Stimulated activated memory B cell treated with anti-CD40 and anti-IgM and Interleukin-4, amounts not matched to agents 10 μg/mL and 1 μg/mL and 100 μg/mL, for 72 hours (primary cell): ENCODE measurements around the gene POLK.
"Not testable (repeated sequence)": the region's sequence is repeated elsewhere in the genome, so short reads cannot be mapped to it uniquely, and the experiment has no call there.

Experiments used
- ATAC-seq: fragments of 150-1000 bp; cut with Tn5 transposase; 2 replicates; pipeline ENCODE4 v1.10.0; 2021
- H3K27ac Mint-ChIP-seq: one replicate; pipeline ENCODE4 v1.8.0; 2022; ENCODE audit warnings: mild to moderate bottlenecking, mixed read lengths
- H3K27me3 Mint-ChIP-seq: one replicate; pipeline ENCODE4 v1.8.0; 2022; ENCODE audit warnings: mixed read lengths
- H3K36me3 Mint-ChIP-seq: one replicate; pipeline ENCODE4 v1.8.0; 2022; ENCODE audit warnings: mixed read lengths
- H3K4me1 Mint-ChIP-seq: one replicate; pipeline ENCODE4 v1.8.0; 2022; ENCODE audit warnings: mixed read lengths
- H3K4me3 Mint-ChIP-seq: one replicate; pipeline ENCODE4 v1.8.0; 2022; ENCODE audit warnings: mild to moderate bottlenecking, moderate library complexity, mixed read lengths
- H3K9me3 Mint-ChIP-seq: one replicate; pipeline ENCODE4 v1.8.0; 2022; ENCODE audit warnings: mixed read lengths

POLK gene

DNA sequence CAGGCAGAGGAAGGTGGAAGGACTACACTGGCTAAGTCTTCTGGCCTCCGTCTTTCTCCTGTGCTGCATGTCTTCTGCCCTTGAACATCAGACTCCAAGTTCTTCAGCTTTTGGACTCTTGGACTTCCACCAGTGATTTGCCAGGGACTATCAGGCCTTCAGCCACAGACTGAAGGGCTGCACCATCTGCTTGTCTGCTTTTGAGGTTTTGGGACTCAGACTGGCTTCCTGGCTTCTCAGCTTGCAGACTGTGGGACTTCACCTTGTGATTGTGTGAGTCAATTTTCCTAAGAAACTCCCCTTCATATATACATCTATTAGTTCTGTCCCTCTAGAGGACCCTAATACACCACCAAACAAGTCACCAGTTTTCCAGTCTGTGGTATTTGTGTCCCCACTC lies 89.9 kb downstream of the POLK start:
- Mint-ChIP-seq H3K4me3 (no peak overlapping the region), H3K36me3 (peaks cover 43% of the 10 kb centered on the region), H3K27me3 (no peaks in the 10 kb centered on the region), H3K9me3 (no peaks in the 10 kb centered on the region), H3K4me1 (peaks cover 2% of the 10 kb centered on the region), H3K27ac (no peak overlapping the region)
- ATAC-seq: no peak

DNA sequence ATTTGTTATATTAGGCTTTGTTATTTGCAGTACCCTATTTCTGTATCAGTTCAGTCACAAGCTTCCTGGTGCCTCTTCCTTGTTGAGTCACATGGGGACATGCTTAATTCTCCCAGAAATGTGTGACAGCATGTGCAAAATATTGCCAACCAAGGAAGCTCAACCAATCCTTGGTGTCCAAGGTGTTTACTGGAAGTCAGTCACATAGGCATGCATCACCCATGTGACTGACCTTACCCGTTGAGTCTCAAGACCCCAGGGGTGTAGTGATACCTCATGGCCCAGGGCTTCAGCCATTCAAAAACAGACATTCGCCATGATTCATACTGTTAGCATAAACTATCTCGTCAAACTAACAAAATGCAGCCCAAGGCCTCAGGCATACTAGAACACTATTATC lies 90.3 kb downstream of the POLK start:
- Mint-ChIP-seq H3K27ac (no peak overlapping the region), H3K4me3 (no peak overlapping the region), H3K36me3 (peaks cover 42% of the 10 kb centered on the region), H3K9me3 (no peaks in the 10 kb centered on the region), H3K4me1 (peaks cover 6% of the 10 kb centered on the region), H3K27me3 (no peaks in the 10 kb centered on the region)
- ATAC-seq: no peak

DNA sequence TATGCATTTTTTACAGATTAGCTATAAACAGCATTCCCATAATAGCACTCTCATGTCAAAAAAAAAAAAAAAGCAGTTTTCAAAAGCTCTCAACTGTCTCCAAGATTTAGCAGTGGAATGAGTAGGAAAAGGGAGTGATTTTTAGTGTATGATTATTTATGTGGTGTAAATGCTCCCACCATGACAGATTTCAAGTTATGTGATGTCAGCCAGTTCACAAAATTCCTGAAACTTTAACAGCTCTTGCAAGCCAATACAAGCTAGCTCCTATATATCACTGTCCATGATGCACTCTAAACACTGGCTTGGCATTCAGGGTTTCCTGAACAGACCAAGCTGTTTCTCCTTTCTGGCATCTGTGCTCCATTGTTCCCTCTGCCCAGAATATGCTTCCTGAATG lies 91.7 kb downstream of the POLK start:
- peaks cover 13% of the 10 kb centered on the region for H3K4me1 Mint-ChIP-seq
- H3K4me3 Mint-ChIP-seq: no peak overlapping the region
- H3K27me3 Mint-ChIP-seq: no peaks in the 10 kb centered on the region
- H3K27ac Mint-ChIP-seq: no peak overlapping the region
- H3K9me3 Mint-ChIP-seq: no peaks in the 10 kb centered on the region
- ATAC-seq: no peak
- H3K36me3 Mint-ChIP-seq: peaks cover 42% of the 10 kb centered on the region

DNA sequence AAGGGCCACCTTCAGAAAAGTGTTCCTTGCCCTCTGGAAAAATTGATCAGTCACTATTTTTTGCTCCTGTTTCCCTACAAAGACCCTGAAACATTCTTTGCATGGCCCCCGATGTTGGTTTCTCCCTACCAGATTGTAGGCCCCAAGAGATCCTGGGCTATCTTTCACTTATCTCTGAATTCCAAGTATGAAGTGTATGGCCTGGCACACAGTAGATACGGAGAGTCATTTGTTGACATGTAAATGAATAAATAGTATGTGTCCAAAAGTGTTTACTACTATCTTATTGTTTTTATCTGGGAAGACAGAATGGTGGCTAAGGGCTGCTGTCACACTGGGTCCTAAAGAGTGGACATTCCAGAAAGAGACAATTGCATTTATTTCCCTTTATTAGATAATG lies 92.1 kb downstream of the POLK start:
- Mint-ChIP-seq H3K36me3 (peaks cover 42% of the 10 kb centered on the region), H3K27ac (no peak overlapping the region), H3K4me1 (peaks cover 13% of the 10 kb centered on the region), H3K4me3 (no peak overlapping the region), H3K9me3 (no peaks in the 10 kb centered on the region), H3K27me3 (no peaks in the 10 kb centered on the region)
- ATAC-seq: no peak

DNA sequence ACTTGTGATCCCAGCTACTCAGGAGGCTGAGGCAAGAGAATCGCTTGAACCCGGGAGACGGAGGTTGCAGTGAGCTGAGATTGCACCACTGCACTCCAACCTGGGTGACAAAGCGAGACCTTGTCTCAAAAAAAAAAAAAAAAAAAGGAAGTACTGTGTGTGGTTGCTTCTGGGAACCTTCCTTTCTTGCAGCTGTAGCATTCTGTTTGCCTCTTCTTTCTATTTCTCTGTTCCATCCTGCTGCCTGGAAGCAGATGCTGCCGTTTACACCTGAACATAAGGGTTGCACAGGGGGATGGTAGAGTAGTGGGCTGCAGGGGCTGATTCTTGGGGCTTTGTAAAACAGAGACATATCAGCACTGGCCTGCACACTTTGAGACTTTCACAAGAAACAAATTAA lies 95.7 kb downstream of the POLK start:
- peaks cover 13% of the 10 kb centered on the region for H3K4me1 Mint-ChIP-seq
- H3K36me3 Mint-ChIP-seq: peaks cover 21% of the 10 kb centered on the region
- H3K9me3 Mint-ChIP-seq, ATAC-seq, H3K4me3 Mint-ChIP-seq, H3K27ac Mint-ChIP-seq: not testable (repeated sequence)
- peaks cover 17% of the 10 kb centered on the region for H3K27me3 Mint-ChIP-seq

DNA sequence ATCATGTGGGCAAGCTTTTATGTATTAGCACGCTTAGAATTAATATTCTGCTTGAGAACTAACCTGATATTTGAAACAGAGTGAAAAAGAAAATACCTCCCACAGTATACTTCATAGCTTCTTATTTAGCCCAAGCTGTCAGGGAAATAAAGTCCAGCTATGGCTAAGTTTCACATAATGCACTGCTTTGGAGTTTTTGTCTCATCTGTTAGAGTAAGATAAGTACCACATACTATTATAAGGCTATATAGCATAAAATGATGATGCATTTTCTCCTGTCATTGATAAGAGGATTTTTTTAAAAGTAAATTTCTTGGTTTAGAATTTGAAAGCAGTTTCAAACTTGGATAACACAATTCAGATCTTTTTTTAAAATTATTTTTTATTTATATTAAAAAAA lies 97.2 kb downstream of the POLK start:
- no peak overlapping the region for H3K27ac Mint-ChIP-seq
- ATAC-seq: no peak
- no peaks in the 10 kb centered on the region for H3K9me3 Mint-ChIP-seq
- H3K36me3 Mint-ChIP-seq: peaks cover 10% of the 10 kb centered on the region
- H3K4me3 Mint-ChIP-seq: no peak overlapping the region
- H3K4me1 Mint-ChIP-seq: peaks cover 13% of the 10 kb centered on the region
- H3K27me3 Mint-ChIP-seq: peaks cover 17% of the 10 kb centered on the region

DNA sequence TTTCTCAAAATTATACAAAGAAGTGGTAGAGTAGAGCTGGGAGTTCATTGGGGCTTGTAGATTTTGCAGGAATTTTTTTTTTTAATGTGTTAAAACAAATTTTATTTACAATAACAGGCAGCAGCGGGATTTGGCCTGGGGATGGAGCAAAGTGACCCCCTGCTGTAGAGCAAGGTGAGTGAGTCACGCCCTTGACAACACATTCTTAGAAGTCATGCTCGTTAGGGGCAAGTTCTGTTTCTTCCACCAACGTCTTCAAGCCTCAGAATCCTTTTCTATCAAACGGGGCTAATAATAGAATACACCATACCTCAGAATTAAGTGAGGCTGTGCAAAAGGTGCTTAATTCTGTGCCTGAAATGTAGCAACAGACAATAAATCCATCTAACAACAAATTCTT lies 98.5 kb downstream of the POLK start:
- no peaks in the 10 kb centered on the region for H3K9me3 Mint-ChIP-seq
- peaks cover 5% of the 10 kb centered on the region for H3K36me3 Mint-ChIP-seq
- H3K27me3 Mint-ChIP-seq: peaks cover 17% of the 10 kb centered on the region
- no peak overlapping the region for H3K27ac Mint-ChIP-seq
- no peak for ATAC-seq
- H3K4me1 Mint-ChIP-seq: peaks cover 13% of the 10 kb centered on the region
- no peak overlapping the region for H3K4me3 Mint-ChIP-seq

DNA sequence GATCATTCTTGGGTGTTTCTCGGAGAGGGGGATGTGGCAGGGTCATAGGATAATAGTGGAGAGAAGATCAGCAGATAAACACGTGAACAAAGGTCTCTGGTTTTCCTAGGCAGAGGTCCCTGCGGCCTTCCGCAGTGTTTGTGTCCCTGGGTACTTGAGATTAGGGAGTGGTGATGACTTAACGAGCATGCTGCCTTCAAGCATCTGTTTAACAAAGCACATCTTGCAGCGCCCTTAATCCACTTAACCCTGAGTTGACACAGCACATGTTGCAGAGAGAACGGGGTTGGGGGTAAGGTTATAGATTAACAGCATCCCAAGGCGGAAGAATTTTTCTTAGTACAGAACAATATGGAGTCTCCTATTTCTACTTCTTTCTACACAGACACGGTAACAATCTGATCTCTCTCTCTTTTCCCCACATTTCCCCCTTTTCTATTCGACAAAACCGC lies 99.2 kb downstream of the POLK start:
- peaks cover 17% of the 10 kb centered on the region for H3K27me3 Mint-ChIP-seq
- not testable (repeated sequence) for H3K27ac Mint-ChIP-seq, H3K36me3 Mint-ChIP-seq, ATAC-seq, H3K9me3 Mint-ChIP-seq
- peaks cover 13% of the 10 kb centered on the region for H3K4me1 Mint-ChIP-seq
- H3K4me3 Mint-ChIP-seq: peak overlapping the region; percentile 53

DNA sequence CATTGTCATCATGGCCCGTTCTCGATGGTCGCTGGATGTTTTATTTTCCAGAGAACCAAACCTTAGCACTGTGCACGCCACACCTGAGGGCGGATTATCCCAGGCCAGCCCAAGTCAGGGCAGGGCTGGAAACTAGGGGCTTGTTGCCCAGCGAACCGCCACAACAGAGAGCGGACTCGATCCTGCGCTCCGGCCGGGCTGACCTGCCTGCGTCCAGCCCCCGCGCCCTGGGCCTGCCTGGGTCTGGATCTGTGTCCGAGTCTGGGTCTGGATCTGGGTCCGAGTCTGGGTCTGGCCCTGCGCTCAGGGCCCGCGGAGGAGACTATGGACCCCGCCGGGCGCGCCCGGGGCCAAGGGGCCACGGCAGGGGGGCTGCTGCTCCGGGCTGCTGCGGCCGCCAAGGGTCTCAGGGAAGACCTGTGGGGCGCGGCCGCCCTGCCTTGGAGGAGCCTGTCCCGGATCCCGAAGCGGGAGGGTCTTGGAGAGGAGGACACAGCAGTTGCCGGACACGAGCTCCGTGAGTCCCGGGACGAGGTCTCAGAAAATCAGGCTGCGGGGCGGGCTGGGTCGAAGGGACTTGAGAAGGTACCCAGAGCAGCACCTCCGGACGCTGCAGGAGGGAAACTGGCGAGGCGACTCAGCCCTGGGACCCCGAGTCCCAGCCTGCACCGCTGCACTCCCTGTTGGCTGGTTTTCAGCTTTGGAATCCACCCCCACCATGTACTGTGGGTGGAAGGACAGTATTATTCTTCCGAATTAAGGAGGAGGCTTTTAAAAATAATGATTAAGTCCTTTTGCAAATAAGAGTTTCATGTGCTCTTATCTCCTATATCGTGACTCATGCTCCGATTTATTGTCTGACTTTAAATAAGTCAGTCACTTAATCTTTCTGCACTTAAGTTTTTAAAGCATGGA lies 99.9 kb downstream of the POLK start, which contains the start of gene ANKDD1B:
Gene ANKDD1B (plus strand): TSS at position 143 of the 915 bp plus-strand sequence. CDS start 182 bp downstream, at position 325.
- peaks cover 17% of the 10 kb centered on the region for H3K27me3 Mint-ChIP-seq
- H3K27ac Mint-ChIP-seq: no peak within 1 kb of the TSS
- no peak for ATAC-seq
- no peaks in the 10 kb centered on the region for H3K9me3 Mint-ChIP-seq
- peaks cover 4% of the 10 kb centered on the region for H3K36me3 Mint-ChIP-seq
- peak within 1 kb of the TSS; percentile 53 for H3K4me3 Mint-ChIP-seq
- H3K4me1 Mint-ChIP-seq: peaks cover 11% of the 10 kb centered on the region

DNA sequence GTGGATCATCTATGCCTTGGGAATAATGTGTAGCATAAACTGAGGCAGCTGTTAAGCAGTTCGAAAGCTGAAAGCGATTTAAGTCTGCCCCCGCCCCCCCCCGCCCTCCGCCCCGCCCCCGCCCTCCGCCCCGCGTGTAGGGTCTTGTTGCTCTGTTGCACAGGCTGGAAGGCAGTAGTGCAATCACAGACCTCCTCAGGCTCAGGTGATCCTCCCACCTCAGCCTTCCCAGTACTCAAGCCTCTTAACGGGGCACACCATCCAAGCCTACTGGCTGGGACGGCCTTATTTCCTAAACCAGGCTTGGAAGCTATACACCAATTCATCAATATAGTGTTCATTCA lies 100.5 kb downstream of the POLK start:
- H3K4me3 Mint-ChIP-seq: no peak overlapping the region
- H3K27me3 Mint-ChIP-seq: peaks cover 17% of the 10 kb centered on the region
- H3K9me3 Mint-ChIP-seq: no peaks in the 10 kb centered on the region
- no peak for ATAC-seq
- H3K27ac Mint-ChIP-seq: no peak overlapping the region
- peaks cover 5% of the 10 kb centered on the region for H3K4me1 Mint-ChIP-seq
- no peaks in the 10 kb centered on the region for H3K36me3 Mint-ChIP-seq

DNA sequence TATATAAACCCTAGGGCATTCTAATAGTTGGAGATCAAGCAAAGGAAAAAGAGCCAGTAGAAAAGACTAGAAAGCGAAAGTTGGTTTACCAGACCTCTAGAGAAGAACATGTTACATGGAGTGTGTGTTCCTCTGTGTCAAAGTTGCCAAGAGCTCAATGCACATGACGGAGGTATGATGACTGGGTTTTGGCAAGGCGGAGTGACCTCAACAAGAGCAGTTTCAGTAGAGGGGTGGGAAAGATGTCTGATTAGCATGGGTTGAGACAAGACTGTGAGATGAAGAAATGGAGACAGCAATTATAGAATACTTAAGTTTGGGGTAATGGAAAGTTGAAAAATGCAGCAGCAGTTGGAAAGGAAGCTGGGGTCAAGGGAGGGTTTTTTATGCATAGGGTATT lies 101.2 kb downstream of the POLK start:
- no peak overlapping the region for H3K4me3 Mint-ChIP-seq
- no peak overlapping the region for H3K27ac Mint-ChIP-seq
- peaks cover 17% of the 10 kb centered on the region for H3K27me3 Mint-ChIP-seq
- no peaks in the 10 kb centered on the region for H3K4me1 Mint-ChIP-seq
- H3K9me3 Mint-ChIP-seq: no peaks in the 10 kb centered on the region
- H3K36me3 Mint-ChIP-seq: no peaks in the 10 kb centered on the region
- no peak for ATAC-seq

DNA sequence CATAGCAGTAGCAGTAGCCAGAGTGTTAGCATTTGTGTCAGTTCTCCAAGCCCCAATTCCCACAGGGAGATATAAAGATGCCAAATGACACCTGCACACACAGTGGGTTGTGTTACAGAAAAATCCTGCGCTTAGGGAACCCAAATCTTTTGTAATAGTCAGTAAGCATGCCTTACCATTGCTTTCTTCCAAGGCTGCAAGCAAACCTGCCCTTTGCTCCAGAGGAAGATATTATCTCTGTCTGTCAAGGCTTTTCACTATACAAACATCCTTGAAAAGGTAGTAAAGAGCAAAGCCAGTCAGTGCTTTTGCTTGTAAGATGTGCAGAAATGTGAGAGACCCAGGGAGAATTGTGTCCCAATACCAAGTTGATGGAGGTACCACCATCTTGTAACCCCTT lies 102.5 kb downstream of the POLK start:
- no peak for ATAC-seq
- peaks cover 17% of the 10 kb centered on the region for H3K27me3 Mint-ChIP-seq
- H3K4me1 Mint-ChIP-seq: no peaks in the 10 kb centered on the region
- H3K9me3 Mint-ChIP-seq: no peaks in the 10 kb centered on the region
- H3K27ac Mint-ChIP-seq: no peak overlapping the region
- H3K36me3 Mint-ChIP-seq: no peaks in the 10 kb centered on the region
- no peak overlapping the region for H3K4me3 Mint-ChIP-seq

DNA sequence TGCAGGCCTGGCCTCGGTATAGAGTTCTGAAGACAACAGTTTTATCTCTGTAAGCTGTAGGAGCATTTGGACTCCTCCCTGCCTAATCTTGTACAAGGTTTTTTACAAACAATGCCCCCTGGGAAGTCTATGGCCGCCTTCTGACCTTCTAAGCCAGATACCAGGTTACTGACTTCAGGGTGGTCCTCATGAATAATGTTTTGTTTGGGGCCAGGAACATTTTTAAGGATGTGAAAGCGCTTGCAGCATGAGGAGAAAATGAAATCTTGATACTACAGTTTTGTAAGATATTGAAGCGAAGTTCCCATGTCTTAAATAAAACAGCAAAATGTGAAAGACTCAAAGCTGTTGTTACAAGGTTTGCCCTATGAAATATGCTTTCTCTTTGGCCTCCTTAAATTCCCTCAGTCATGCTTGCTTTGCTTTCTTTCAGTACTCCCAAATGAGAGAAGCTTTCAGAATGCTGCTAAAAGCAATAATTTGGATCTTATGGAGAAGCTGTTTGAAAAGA lies 104.7 kb downstream of the POLK start:
- ATAC-seq: no peak
- H3K27ac Mint-ChIP-seq: no peak overlapping the region

DNA sequence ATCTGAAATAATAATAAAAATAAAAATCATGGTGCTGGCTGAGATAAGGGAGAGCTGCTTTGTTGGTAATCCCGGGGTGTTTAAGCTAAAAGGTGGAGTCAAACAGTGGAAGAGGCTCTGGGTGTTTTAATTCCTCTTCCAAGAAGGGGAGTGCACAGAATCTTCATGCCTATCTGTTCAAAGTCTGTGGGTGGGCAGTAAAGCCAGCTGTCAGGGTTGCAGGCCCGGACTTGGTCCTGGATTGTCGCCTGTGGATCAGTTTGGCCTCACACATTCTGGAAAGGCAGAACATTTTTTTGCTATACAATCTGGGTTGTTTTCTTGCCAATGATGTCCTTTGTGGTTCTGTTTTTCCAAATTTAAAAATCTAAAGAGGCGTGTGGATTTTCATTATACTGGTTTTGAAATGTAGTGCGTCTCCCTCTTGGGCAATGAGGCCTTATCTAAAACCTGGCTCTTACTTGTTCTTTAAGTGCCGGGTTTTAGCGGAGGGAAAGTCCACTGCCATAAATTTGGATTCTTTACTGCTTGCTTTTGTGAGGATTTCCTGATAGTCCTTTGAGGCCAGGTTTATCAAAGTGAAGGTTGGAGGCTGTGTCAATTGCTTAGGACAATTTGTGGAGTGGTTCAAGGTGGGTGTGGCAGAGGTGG lies 105.4 kb downstream of the POLK start:
- no peaks in the 10 kb centered on the region for H3K36me3 Mint-ChIP-seq
- H3K4me3 Mint-ChIP-seq: no peak overlapping the region
- peaks cover 4% of the 10 kb centered on the region for H3K4me1 Mint-ChIP-seq
- no peaks in the 10 kb centered on the region for H3K27me3 Mint-ChIP-seq
- ATAC-seq: no peak
- H3K9me3 Mint-ChIP-seq: no peaks in the 10 kb centered on the region
- H3K27ac Mint-ChIP-seq: no peak overlapping the region

More for the DNA sequence above, 104.7 kb downstream of the POLK start:
- Mint-ChIP-seq H3K27me3 (peaks cover 1% of the 10 kb centered on the region), H3K9me3 (no peaks in the 10 kb centered on the region), H3K4me3 (no peak overlapping the region), H3K36me3 (no peaks in the 10 kb centered on the region), H3K4me1 (peaks cover 4% of the 10 kb centered on the region)

DNA sequence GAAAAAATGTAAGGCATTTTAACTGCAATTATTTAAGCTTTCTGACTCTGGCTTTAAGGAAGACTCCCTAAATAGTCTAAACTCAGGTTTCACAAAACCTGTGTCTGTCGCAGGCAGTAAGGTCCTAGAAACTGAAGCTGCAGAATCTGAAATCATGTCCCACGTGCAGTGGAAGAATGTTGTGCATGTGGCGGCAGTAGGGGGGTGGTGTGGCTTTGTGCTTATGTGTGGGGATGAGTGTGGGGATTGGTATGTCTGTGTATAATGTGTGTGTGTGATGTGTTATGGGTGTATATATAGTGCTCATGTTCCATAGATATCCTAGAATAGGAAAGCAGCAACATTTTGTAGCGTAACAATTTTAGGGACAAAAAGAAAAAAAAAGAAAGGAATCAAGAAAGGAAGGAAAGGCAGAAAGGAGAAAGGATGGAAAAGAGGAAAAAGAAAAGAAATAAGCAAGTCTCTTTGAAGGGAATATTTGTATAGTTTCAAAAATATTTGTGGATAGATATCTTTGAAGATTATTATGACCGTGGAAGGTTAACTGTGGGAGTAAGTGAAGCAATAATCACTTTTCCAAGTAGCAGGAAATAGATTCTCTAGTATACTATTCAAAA lies 106.2 kb downstream of the POLK start:
- H3K27me3 Mint-ChIP-seq: no peaks in the 10 kb centered on the region
- no peak overlapping the region for H3K27ac Mint-ChIP-seq
- no peaks in the 10 kb centered on the region for H3K9me3 Mint-ChIP-seq
- no peaks in the 10 kb centered on the region for H3K36me3 Mint-ChIP-seq
- H3K4me3 Mint-ChIP-seq: no peak overlapping the region
- ATAC-seq: no peak
- H3K4me1 Mint-ChIP-seq: peaks cover 4% of the 10 kb centered on the region
